Breast epithelium (tissue), 3 donors: ENCODE measurements around the gene PAK2.

Source experiments
- POLR2A ChIP-seq: fragments of 450-650 bp; IDR thresholded peaks from one replicate; pipeline ENCODE4 v1.6.1; 2016; ENCODE audit warnings: antibody characterized with exemption, mild to moderate bottlenecking, moderate library complexity
- TF ChIP-seq, protein P1 (sequence below), 3 donors: fragments of 450-650 bp; IDR thresholded peaks; one replicate each; pipeline ENCODE4 v1.5.1; 2016 to 2017; ENCODE audit warnings: antibody characterized with exemption in 3 of 3, mild to moderate bottlenecking in 3 of 3, moderate library complexity in 3 of 3

DNA sequence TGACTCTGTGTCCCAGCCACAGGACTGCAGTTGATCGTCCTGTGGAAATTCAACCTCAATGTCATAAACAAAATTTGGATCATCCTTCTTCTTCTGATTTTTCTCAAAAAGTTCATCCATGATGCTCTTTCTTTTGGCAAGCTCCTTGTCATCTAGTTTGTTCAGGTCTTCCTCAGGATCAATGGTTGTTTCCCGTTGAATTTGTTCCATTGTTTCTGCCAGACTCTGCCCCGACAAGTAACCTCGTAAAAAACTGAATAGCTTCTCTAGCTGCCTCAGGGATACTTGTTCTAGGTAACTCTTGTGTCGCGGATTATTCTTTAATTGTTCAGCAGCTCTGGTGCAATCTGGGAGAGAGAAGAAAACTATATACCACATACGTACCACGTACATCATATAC lies 32.1 kb upstream of the PAK2 start:
- TF ChIP-seq, protein P1, sequence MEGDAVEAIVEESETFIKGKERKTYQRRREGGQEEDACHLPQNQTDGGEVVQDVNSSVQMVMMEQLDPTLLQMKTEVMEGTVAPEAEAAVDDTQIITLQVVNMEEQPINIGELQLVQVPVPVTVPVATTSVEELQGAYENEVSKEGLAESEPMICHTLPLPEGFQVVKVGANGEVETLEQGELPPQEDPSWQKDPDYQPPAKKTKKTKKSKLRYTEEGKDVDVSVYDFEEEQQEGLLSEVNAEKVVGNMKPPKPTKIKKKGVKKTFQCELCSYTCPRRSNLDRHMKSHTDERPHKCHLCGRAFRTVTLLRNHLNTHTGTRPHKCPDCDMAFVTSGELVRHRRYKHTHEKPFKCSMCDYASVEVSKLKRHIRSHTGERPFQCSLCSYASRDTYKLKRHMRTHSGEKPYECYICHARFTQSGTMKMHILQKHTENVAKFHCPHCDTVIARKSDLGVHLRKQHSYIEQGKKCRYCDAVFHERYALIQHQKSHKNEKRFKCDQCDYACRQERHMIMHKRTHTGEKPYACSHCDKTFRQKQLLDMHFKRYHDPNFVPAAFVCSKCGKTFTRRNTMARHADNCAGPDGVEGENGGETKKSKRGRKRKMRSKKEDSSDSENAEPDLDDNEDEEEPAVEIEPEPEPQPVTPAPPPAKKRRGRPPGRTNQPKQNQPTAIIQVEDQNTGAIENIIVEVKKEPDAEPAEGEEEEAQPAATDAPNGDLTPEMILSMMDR (IDR thresholded peaks at IDR 0.05): no peak
- no peak for TF ChIP-seq POLR2A
